IPS-15b (cell line): Measurements from ENCODE around the gene CACNA1A.

Source experiments
- H3K27me3 ChIP-seq: one replicate; pipeline ENCODE4 v1.6.1; 2013; ENCODE audit warnings: low read length; ENCODE audit not compliant: control insufficient read depth, insufficient read depth
- H3K36me3 ChIP-seq: one replicate; pipeline ENCODE4 v1.6.1; 2013; ENCODE audit warnings: low read length; ENCODE audit not compliant: control insufficient read depth, insufficient read depth
- H3K4me1 ChIP-seq: one replicate; pipeline ENCODE4 v1.6.1; 2013; ENCODE audit warnings: mild to moderate bottlenecking, low read length; ENCODE audit not compliant: control insufficient read depth, insufficient read depth
- H3K4me3 ChIP-seq: one replicate; pipeline ENCODE4 v1.5.1; 2013; ENCODE audit warnings: low read depth, low read length
- H3K9ac ChIP-seq: one replicate; pipeline ENCODE4 v1.6.1; 2013; ENCODE audit warnings: low read depth, mild to moderate bottlenecking, low read length
- H3K9me3 ChIP-seq: one replicate; pipeline ENCODE4 v1.6.1; 2013; ENCODE audit warnings: mild to moderate bottlenecking, low read length; ENCODE audit not compliant: control insufficient read depth, insufficient read depth

CACNA1A gene

DNA sequence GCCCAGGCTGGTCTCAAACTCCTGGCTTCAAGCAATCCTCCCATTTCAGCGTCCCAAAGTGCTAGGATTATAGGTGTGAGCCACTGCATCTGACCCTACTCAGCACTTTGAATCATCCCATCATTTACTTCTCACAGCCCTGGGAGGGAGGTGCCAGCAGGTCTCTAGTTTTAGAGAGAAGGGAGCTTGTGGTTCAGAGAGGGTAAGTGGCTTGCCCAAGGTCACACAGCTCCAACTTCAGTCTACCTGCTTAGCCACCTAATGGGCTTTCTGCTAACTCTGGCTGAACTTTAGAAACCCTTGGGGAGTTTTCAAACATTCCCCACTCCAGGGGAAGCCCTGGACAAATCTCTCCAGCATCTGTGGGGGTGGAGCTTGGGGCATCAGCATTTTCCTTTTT, 18.3 kb downstream of the CACNA1A start:
- no peak overlapping the region for H3K9ac ChIP-seq
- no peaks in the 10 kb centered on the region for H3K36me3 ChIP-seq
- H3K27me3 ChIP-seq = no peaks in the 10 kb centered on the region
- no peaks in the 10 kb centered on the region for H3K9me3 ChIP-seq
- no peak overlapping the region for H3K4me3 ChIP-seq
- H3K4me1 ChIP-seq = peaks cover 2% of the 10 kb centered on the region

GRCh38 chr19:13484166-13484565, 22.1 kb downstream of the CACNA1A start:
- H3K9me3 ChIP-seq = no peaks in the 10 kb centered on the region
- no peak overlapping the region for H3K9ac ChIP-seq
- H3K36me3 ChIP-seq = no peaks in the 10 kb centered on the region
- H3K4me3 ChIP-seq = no peak overlapping the region
- H3K27me3 ChIP-seq = no peaks in the 10 kb centered on the region
- H3K4me1 ChIP-seq = no peaks in the 10 kb centered on the region

GRCh38 chr19:13483215-13483614, 23.1 kb downstream of the CACNA1A start:
- H3K9ac ChIP-seq = no peak overlapping the region
- no peaks in the 10 kb centered on the region for H3K36me3 ChIP-seq
- no peak overlapping the region for H3K4me3 ChIP-seq
- H3K4me1 ChIP-seq = no peaks in the 10 kb centered on the region
- H3K9me3 ChIP-seq = no peaks in the 10 kb centered on the region
- H3K27me3 ChIP-seq = no peaks in the 10 kb centered on the region

DNA sequence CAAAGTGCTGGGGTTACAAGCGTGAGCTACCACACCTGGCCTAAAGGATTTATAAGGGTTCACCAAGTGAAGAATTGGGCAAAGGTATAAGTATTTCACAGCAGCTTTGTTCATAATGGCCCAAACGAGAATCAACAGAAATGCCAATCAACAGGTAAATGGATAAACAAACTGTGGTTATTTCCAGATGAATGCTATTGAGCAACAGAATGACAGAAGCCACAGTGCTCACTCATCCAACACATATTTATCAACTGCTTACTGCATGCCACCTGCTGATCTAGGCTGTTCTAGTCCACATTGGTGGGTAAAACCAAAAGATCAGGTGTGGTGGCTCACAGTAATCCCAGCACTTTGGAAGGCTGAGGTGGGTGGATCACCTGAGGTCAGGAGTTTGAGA, 27.7 kb downstream of the CACNA1A start:
- Histone ChIP-seq H3K4me3 (no peak overlapping the region), H3K9me3 (peaks cover 3% of the 10 kb centered on the region), H3K36me3 (no peaks in the 10 kb centered on the region), H3K27me3 (no peaks in the 10 kb centered on the region), H3K9ac (no peak overlapping the region), H3K4me1 (no peaks in the 10 kb centered on the region)

DNA sequence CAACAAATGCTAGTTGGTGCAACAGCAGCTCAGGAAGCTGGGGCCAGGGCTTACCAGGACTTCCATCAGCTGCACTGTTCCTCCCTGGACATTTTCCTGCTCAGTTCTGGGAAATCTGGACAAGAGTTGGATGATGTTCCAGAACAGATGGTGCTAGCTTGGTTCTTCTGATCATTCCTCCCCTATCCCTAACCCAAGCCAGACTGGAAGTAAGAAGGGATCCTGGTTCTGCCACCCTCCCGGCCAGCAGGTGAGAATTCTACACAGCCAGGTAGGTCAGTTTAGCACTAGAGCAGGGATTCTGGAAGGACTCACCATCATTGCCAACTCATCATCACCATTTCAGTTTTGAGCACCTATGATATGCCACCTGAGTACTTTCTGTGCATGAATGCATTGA, 30.2 kb downstream of the CACNA1A start:
- Histone ChIP-seq H3K27me3 (no peaks in the 10 kb centered on the region), H3K9ac (no peak overlapping the region)

GRCh38 chr19:13475044-13475443, 31.2 kb downstream of the CACNA1A start:
- no peak overlapping the region for H3K4me3 ChIP-seq
- no peaks in the 10 kb centered on the region for H3K36me3 ChIP-seq
- no peaks in the 10 kb centered on the region for H3K27me3 ChIP-seq
- H3K4me1 ChIP-seq = no peaks in the 10 kb centered on the region
- peaks cover 3% of the 10 kb centered on the region for H3K9me3 ChIP-seq
- no peak overlapping the region for H3K9ac ChIP-seq

More for the DNA sequence above, 30.2 kb downstream of the CACNA1A start:
- Histone ChIP-seq H3K36me3 (no peaks in the 10 kb centered on the region), H3K9me3 (peaks cover 3% of the 10 kb centered on the region), H3K4me1 (no peaks in the 10 kb centered on the region), H3K4me3 (no peak overlapping the region)

- Histone ChIP-seq H3K36me3 (no peaks in the 10 kb centered on the region), H3K4me3 (no peak overlapping the region), H3K27me3 (no peaks in the 10 kb centered on the region), H3K9me3 (no peaks in the 10 kb centered on the region), H3K4me1 (peaks cover 4% of the 10 kb centered on the region), H3K9ac (no peak overlapping the region)
These were observed 39.6 kb downstream of the CACNA1A start for GRCh38 chr19:13466697-13467096.

DNA sequence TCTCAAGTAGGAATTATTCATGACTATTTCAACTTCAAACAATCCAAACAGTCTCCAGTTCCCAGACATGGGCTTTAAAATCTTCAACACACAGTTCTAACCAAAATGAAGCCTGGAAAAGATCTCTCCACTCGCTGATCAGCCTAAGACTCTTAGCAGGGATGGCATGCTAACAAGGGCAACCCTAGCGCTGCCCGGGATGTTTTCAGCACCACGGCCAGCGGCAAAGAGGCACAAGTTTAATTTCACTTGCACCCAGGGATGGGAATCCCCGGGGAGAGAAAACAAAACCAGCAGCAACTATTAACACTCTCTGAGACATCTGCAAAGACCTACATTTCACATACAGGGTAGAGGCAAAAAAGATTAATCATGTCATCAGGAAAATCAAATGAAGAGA, 43.0 kb downstream of the CACNA1A start:
- H3K27me3 ChIP-seq = no peaks in the 10 kb centered on the region

DNA sequence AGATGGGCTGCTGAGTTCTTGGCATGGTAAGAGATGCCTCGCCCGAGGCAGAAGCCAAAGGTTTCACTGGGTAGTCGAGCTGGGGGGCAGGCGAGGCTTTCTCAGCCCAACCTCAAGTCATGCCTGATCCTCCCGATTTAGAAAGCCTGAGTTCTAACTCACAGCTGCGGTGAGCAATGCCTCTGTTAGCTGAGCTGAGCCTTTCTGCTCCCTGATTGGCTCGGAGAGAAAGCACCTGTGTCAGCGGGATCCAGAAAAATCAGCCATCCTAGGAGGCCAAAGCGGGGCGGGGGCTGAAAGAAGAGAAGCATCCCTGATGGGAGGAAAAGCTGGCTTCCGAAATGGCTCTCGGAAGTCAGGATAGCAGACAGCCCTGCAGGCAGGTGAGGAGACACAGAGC, 44.7 kb downstream of the CACNA1A start:
- Histone ChIP-seq H3K9me3 (no peaks in the 10 kb centered on the region), H3K36me3 (no peaks in the 10 kb centered on the region), H3K4me1 (peaks cover 26% of the 10 kb centered on the region), H3K9ac (no peak overlapping the region), H3K4me3 (no peak overlapping the region), H3K27me3 (no peaks in the 10 kb centered on the region)

More for the DNA sequence above, 43.0 kb downstream of the CACNA1A start:
- Histone ChIP-seq H3K4me1 (peaks cover 26% of the 10 kb centered on the region), H3K4me3 (no peak overlapping the region), H3K9ac (no peak overlapping the region), H3K9me3 (no peaks in the 10 kb centered on the region), H3K36me3 (no peaks in the 10 kb centered on the region)

DNA sequence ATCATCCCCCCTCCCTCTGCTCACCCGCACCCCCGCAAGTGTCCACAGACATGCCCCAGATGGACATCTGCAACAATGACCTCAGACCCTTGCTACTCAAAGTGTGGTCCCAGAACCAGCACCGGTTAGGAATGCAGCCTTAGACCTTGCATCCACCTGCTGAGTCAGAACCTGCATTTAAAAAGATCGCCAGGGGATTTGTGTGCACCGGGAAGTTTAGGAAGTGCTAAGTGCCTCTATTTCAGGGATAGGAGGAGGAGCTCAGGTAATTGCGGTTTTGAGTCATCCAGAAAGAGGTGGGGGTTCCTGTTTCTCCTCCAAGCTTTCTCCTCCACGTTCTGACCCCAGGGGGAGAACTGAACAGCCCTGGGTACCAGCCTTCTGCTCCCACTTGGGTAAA, 46.2 kb downstream of the CACNA1A start:
- H3K9ac ChIP-seq = no peak overlapping the region

DNA sequence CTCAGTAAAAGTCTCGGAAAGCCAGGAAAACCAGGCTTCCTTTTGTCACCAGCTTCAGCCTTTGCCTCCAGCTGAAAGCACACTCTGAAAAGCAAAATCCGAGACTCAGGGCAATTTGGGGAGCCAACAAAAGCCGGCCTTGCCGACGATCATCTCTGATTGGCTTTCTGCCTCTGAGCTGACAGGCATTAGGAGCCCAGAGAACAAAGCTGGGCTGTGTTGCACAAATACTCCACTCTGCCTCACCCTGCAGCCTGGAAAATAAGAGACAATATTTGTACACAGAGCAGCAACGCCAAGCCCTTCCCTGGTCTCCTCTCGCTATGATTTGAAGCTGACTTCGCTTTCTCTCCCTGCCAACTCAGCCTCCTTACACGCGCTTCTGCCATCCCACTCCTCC, 46.9 kb downstream of the CACNA1A start:
- no peaks in the 10 kb centered on the region for H3K36me3 ChIP-seq
- no peak overlapping the region for H3K9ac ChIP-seq
- H3K27me3 ChIP-seq = no peaks in the 10 kb centered on the region
- peak overlapping the region; percentile 0 for H3K4me3 ChIP-seq
- H3K9me3 ChIP-seq = no peaks in the 10 kb centered on the region
- peaks cover 26% of the 10 kb centered on the region for H3K4me1 ChIP-seq

More for the DNA sequence above, 46.2 kb downstream of the CACNA1A start:
- peak overlapping the region; percentile 0 for H3K4me3 ChIP-seq
- H3K4me1 ChIP-seq = peaks cover 26% of the 10 kb centered on the region
- H3K9me3 ChIP-seq = no peaks in the 10 kb centered on the region
- no peaks in the 10 kb centered on the region for H3K27me3 ChIP-seq
- no peaks in the 10 kb centered on the region for H3K36me3 ChIP-seq

- Histone ChIP-seq H3K9me3 (peaks cover 4% of the 10 kb centered on the region), H3K36me3 (peaks cover 6% of the 10 kb centered on the region), H3K4me3 (no peak overlapping the region)
These were observed 54.8 kb downstream of the CACNA1A start for GRCh38 chr19:13451434-13451995.

More at GRCh38 chr19:13451434-13451995, 54.8 kb downstream of the CACNA1A start:
- Histone ChIP-seq H3K4me1 (no peaks in the 10 kb centered on the region), H3K27me3 (no peaks in the 10 kb centered on the region), H3K9ac (no peak overlapping the region)
